Glomerular visceral epithelial cell (primary cell): ENCODE results near the gene C10orf95.

Experiments used
- DNase-seq: peaks from one replicate; pipeline ENCODE4 v3.0.0-alpha.2; 2016; ENCODE audit errors: extremely low spot score

C10orf95 gene

GRCh38 chr10:102416283-102416682 is 35.1 kb downstream of the C10orf95 start:
- DNase-seq, result no peak

GRCh38 chr10:102414749-102415148 is 36.6 kb downstream of the C10orf95 start:
- no peak for DNase-seq

GRCh38 chr10:102413806-102414561 is 37.4 kb downstream of the C10orf95 start:
- DNase-seq, result no peak

GRCh38 chr10:102413053-102413705 is 38.2 kb downstream of the C10orf95 start:
- DNase-seq, result peak; percentile 31

- DNase-seq, result no peak
These were observed 39.0 kb downstream of the C10orf95 start for GRCh38 chr10:102412293-102412692.

GRCh38 chr10:102411341-102412255 is 39.7 kb downstream of the C10orf95 start:
- no peak for DNase-seq

GRCh38 chr10:102410429-102411073 is 40.8 kb downstream of the C10orf95 start:
- DNase-seq, result no peak

- no peak for DNase-seq
These were observed 41.5 kb downstream of the C10orf95 start for GRCh38 chr10:102409604-102410428.

- no peak for DNase-seq
These were observed 42.4 kb downstream of the C10orf95 start for GRCh38 chr10:102408728-102409603.

- no peak for DNase-seq
These were observed 43.1 kb downstream of the C10orf95 start for GRCh38 chr10:102408131-102408727.

GRCh38 chr10:102407425-102408130 is 43.8 kb downstream of the C10orf95 start:
- DNase-seq, result no peak

- DNase-seq, result no peak
These were observed 44.5 kb downstream of the C10orf95 start for GRCh38 chr10:102406815-102407214.

GRCh38 chr10:102405632-102406031 is 45.7 kb downstream of the C10orf95 start:
- DNase-seq, result no peak

- DNase-seq, result no peak
These were observed 46.2 kb downstream of the C10orf95 start for GRCh38 chr10:102405108-102405571.

- no peak for DNase-seq
These were observed 46.8 kb downstream of the C10orf95 start for GRCh38 chr10:102404361-102405107.

GRCh38 chr10:102403115-102403514 is 48.2 kb downstream of the C10orf95 start:
- no peak for DNase-seq

GRCh38 chr10:102402512-102402896 is 48.8 kb downstream of the C10orf95 start:
- no peak for DNase-seq
